ENCODE measurements around the gene INMT. TPM values are rescaled to one million over a fixed set of nuclear protein-coding genes. Genes with fewer than 3 reads are reported as not detected.

The INMT gene
- total and polyA plus RNA-seq, 8 donors = 8.9 to 164 (median 21.6) TPM

GRCh38 chr7:30726296-30727006 is 25.5 kb upstream of the INMT start:
- no peaks in the 10 kb centered on the region for H3K36me3 ChIP-seq
- intact Hi-C loops (cut with DNase I) = no loop called here

GRCh38 chr7:30727061-30727945 is 24.6 kb upstream of the INMT start:
- Histone ChIP-seq H3K36me3 (no peaks in the 10 kb centered on the region), H3K4me1 (no peaks in the 10 kb centered on the region), H3K9me3 (no peaks in the 10 kb centered on the region), H3K27me3 (no peaks in the 10 kb centered on the region), H3K4me3 (no peak overlapping the region), H3K27ac (no peak overlapping the region)
- peak; percentile 22 for ATAC-seq
- TF ChIP-seq, protein P1, sequence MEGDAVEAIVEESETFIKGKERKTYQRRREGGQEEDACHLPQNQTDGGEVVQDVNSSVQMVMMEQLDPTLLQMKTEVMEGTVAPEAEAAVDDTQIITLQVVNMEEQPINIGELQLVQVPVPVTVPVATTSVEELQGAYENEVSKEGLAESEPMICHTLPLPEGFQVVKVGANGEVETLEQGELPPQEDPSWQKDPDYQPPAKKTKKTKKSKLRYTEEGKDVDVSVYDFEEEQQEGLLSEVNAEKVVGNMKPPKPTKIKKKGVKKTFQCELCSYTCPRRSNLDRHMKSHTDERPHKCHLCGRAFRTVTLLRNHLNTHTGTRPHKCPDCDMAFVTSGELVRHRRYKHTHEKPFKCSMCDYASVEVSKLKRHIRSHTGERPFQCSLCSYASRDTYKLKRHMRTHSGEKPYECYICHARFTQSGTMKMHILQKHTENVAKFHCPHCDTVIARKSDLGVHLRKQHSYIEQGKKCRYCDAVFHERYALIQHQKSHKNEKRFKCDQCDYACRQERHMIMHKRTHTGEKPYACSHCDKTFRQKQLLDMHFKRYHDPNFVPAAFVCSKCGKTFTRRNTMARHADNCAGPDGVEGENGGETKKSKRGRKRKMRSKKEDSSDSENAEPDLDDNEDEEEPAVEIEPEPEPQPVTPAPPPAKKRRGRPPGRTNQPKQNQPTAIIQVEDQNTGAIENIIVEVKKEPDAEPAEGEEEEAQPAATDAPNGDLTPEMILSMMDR (IDR thresholded peaks at IDR 0.05) = no peak
- no peak for DNase-seq
- intact Hi-C loops (cut with DNase I) = no loop called here

More at GRCh38 chr7:30726296-30727006, 25.5 kb upstream of the INMT start:
- Histone ChIP-seq H3K9me3 (no peaks in the 10 kb centered on the region), H3K27ac (no peak overlapping the region), H3K27me3 (no peaks in the 10 kb centered on the region), H3K4me3 (no peak overlapping the region), H3K4me1 (no peaks in the 10 kb centered on the region)
- DNase-seq (no peak), ATAC-seq (no peak)
- TF ChIP-seq, protein P1 (IDR thresholded peaks at IDR 0.05) = no peak

- DNase-seq = no peak
- intact Hi-C loops (cut with DNase I) = no loop called here
Measured at GRCh38 chr7:30728591-30729100, 23.3 kb upstream of the INMT start.

DNA sequence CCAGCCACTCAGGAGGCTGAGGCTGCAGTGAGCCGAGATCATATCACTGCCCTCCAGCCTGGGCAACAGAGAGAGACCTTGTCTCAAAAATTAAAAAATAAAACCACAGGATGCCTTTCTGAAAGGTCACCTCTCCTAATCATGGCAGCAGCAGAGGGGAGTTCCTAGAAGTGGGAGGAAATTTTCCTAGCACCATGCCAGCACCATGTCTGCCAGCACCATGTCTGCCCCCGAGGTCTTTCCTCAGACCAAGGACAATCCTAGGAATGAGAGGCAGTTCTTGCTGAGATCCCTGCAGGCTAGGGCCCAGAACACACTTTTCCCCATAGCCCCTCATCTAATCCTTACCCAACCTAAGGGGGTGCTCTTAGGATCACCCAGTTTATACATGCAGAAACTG is 22.3 kb upstream of the INMT start:
- intact Hi-C loops (cut with DNase I) = no loop called here
- no peak for DNase-seq

More at GRCh38 chr7:30728591-30729100, 23.3 kb upstream of the INMT start:
- H3K27ac ChIP-seq = no peak overlapping the region
- no peaks in the 10 kb centered on the region for H3K36me3 ChIP-seq
- no peaks in the 10 kb centered on the region for H3K27me3 ChIP-seq
- no peak for ATAC-seq
- H3K4me3 ChIP-seq = no peak overlapping the region
- TF ChIP-seq, protein P1 (IDR thresholded peaks at IDR 0.05) = no peak
- no peaks in the 10 kb centered on the region for H3K9me3 ChIP-seq
- no peaks in the 10 kb centered on the region for H3K4me1 ChIP-seq

More for the DNA sequence above, 22.3 kb upstream of the INMT start:
- ATAC-seq = no peak
- Histone ChIP-seq H3K4me1 (no peaks in the 10 kb centered on the region), H3K4me3 (no peak overlapping the region), H3K27me3 (no peaks in the 10 kb centered on the region), H3K36me3 (no peaks in the 10 kb centered on the region), H3K9me3 (no peaks in the 10 kb centered on the region), H3K27ac (no peak overlapping the region)
- TF ChIP-seq, protein P1 (IDR thresholded peaks at IDR 0.05) = no peak

All from left lung (tissue), 10 donors.